AG09319 (cell line): ENCODE data around the gene TFPI2.

Experiments
- DNase-seq: peaks from one replicate; pipeline ENCODE4 v3.0.0-alpha.2; 2010; ENCODE audit warnings: low read depth; ENCODE audit errors: extremely low read depth
- CTCF ChIP-seq: IDR thresholded peaks from 2 replicates; pipeline ENCODE4 v1.5.1; 2011; ENCODE audit warnings: low read depth, mild to moderate bottlenecking, inconsistent platforms, low read length, moderate library complexity

Gene TFPI2

GRCh38 chr7:93890464-93891068 lies at the start of gene TFPI2:
TFPI2 (minus strand) TSS chr7:93890753; CDS start chr7:93890678, 75 bp downstream.
- TF ChIP-seq CTCF, result peak; percentile 21
- DNase-seq, result no peak

DNA sequence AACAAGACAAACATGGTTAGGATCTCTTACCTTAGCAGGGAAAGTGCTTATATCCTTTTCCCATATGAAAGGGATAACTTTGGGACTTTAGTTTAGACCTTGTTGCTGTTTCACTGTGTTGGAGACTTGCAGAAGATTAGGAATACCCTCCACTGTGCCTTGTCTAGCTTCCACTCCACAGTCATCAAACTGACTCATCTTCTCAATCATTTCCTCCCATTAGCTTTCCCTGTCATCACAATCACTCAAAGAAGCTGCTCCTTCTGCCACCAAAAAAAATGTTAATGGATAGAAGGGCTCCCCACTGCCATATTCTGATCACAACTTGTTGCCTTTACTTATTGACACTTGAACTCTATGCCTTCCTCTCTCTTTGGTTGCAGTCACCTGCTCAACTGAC lies 47.7 kb upstream of the TFPI2 start:
- DNase-seq, result no peak
- no peak for TF ChIP-seq CTCF

DNA sequence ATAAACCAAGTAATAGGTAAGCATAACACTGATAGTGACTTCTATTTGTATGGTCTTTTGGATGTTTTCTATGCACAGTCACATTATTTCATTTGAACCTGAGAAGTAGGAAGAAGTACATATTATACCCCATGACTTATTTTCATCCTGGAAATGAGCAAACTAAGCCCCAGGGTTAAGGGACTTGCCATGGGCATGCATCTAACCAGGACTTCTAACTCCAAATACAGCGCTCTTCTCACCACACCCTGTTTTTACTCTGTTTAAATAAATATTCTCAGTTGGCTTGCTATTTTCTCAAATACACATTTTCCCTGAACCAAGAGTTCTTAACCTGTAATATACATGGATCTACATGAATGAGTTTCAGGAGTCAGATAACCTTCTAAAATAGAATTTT lies 47.3 kb upstream of the TFPI2 start:
- no peak for TF ChIP-seq CTCF
- no peak for DNase-seq

- TF ChIP-seq CTCF, result no peak
- no peak for DNase-seq
Measured at GRCh38 chr7:93935102-93935501, 44.5 kb upstream of the TFPI2 start.

DNA sequence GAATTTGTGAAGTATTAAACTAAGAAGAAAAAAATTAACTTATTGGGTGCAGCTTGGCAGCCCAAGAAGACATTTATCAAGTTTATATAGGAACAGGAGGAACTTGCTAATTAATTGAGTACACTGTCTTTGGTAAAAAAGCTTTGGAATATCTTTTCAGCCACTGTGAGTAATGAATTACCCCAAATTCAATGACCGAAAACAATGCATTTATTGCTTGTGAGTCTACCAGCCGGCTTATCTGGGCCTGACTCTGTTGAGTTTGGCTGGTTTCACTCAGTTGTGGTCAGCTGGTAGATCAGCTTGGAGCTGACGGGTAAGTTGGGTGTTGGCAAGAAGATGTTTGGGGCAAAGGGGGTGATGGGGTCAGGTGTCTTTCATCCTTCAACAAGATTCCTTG lies 42.6 kb upstream of the TFPI2 start:
- no peak for TF ChIP-seq CTCF
- no peak for DNase-seq

GRCh38 chr7:93931655-93932054 lies 41.1 kb upstream of the TFPI2 start:
- DNase-seq, result no peak
- no peak for TF ChIP-seq CTCF

DNA sequence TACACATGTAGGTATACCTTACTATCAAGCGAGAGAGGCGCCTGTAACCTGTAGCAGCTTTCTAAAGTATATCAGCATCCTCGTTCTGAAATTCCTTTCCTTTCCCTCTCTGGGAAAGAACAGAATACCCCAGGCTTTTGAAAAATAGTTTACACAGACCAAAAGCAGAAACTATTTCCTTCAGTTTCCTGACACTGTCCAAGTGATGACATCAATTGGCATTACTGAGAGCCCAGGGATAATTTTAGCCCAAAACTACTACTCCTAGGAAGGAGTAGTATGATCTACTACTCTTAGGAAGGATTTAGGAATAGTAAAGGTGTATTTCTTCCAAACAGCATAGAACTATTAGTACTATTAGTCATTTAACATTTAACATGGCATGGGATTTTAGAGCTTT lies 37.0 kb upstream of the TFPI2 start:
- DNase-seq, result no peak
- TF ChIP-seq CTCF, result no peak
